Activated CD4-positive, alpha-beta T cell treated with anti-CD3 and anti-CD28 coated beads for 36 hours (primary cell): ENCODE data around the gene KIF26B. TPM values are rescaled to one million over a fixed set of nuclear protein-coding genes. Genes with fewer than 3 reads are reported as not detected.

Source experiments
- ATAC-seq: fragments of 200-7000 bp; cut with Tn5 transposase; one replicate; pipeline ENCODE4 v1.10.0; 2021; ENCODE audit warnings: mild to moderate bottlenecking, moderate library complexity
- CTCF ChIA-PET: fragments of 350-600 bp; sonication (Branson Sonifier 250); formaldehyde crosslinking; loops from one replicate; lab custom pipeline; 2021; ENCODE audit warnings: antibody characterized with exemption; lab: Charles Lee
- POLR2A ChIA-PET: fragments of 350-600 bp; sonication (Branson Sonifier 250); formaldehyde crosslinking; loops from one replicate; lab custom pipeline; 2021; ENCODE audit warnings: antibody characterized with exemption, inconsistent platforms; lab: Charles Lee
- DNase-seq: peaks from one replicate; pipeline ENCODE4 v3.0.0-alpha.2; 2020
- H3K27ac Mint-ChIP-seq: one replicate; pipeline ENCODE4 v1.8.0; 2021; ENCODE audit warnings: mixed read lengths
- H3K27me3 Mint-ChIP-seq: one replicate; pipeline ENCODE4 v1.8.0; 2021; ENCODE audit warnings: mixed read lengths
- H3K36me3 Mint-ChIP-seq: one replicate; pipeline ENCODE4 v1.8.0; 2021; ENCODE audit warnings: low read depth, mixed read lengths
- H3K4me1 Mint-ChIP-seq: one replicate; pipeline ENCODE4 v1.8.0; 2021; ENCODE audit warnings: mixed read lengths
- H3K4me3 Mint-ChIP-seq: one replicate; pipeline ENCODE4 v1.8.0; 2021; ENCODE audit warnings: mild to moderate bottlenecking, moderate library complexity, mixed read lengths
- H3K9me3 Mint-ChIP-seq: one replicate; pipeline ENCODE4 v1.8.0; 2021; ENCODE audit warnings: low read depth, mixed read lengths
- intact Hi-C, 2 experiments: fragments of 100-400 bp; cut with DNase I in 1 of 2; cut with micrococcal nuclease in 1 of 2; formaldehyde crosslinking; loops; one replicate each; pipeline versions ENCODE4 v1.14.2 to v1.15.1; 2022 to 2024; cut with DNase I, micrococcal nuclease
- total RNA-seq, 2 experiments: library from RNA; stranded (reverse); gene quantifications; one replicate each; pipeline ENCODE4 v1.2.3, GENCODE V29; 2021

Gene KIF26B
- total RNA-seq, 2 experiments from 2014 or later = 0.16 to 0.23 TPM

GRCh38 chr1:245247801-245248200, 93.0 kb downstream of the KIF26B start:
- Mint-ChIP-seq H3K4me3 (no peak overlapping the region), H3K36me3 (no peaks in the 10 kb centered on the region), H3K27ac (no peak overlapping the region), H3K4me1 (no peaks in the 10 kb centered on the region), H3K9me3 (no peaks in the 10 kb centered on the region), H3K27me3 (no peaks in the 10 kb centered on the region)
- ChIA-PET POLR2A (no interaction called here), CTCF (no interaction called here)
- intact Hi-C loops = no loop called here
- DNase-seq = no peak
- ATAC-seq = no peak

GRCh38 chr1:245248231-245248731, 93.5 kb downstream of the KIF26B start:
- no peak for DNase-seq
- ChIA-PET CTCF (no interaction called here), POLR2A (no interaction called here)
- no peaks in the 10 kb centered on the region for H3K36me3 Mint-ChIP-seq
- peaks cover under 1% of the 10 kb centered on the region for H3K9me3 Mint-ChIP-seq
- no peaks in the 10 kb centered on the region for H3K27me3 Mint-ChIP-seq
- H3K27ac Mint-ChIP-seq = no peak overlapping the region
- H3K4me1 Mint-ChIP-seq = no peaks in the 10 kb centered on the region
- no peak overlapping the region for H3K4me3 Mint-ChIP-seq
- intact Hi-C loops = no loop called here
- ATAC-seq = no peak

GRCh38 chr1:245255783-245256182, 101.0 kb downstream of the KIF26B start:
- no peak overlapping the region for H3K4me3 Mint-ChIP-seq
- intact Hi-C loops = no loop called here
- no peaks in the 10 kb centered on the region for H3K36me3 Mint-ChIP-seq
- peaks cover 2% of the 10 kb centered on the region for H3K9me3 Mint-ChIP-seq
- H3K27ac Mint-ChIP-seq = no peak overlapping the region
- peaks cover 4% of the 10 kb centered on the region for H3K27me3 Mint-ChIP-seq
- CTCF ChIA-PET = no interaction called here
- DNase-seq = no peak
- H3K4me1 Mint-ChIP-seq = no peaks in the 10 kb centered on the region
- no peak for ATAC-seq
- POLR2A ChIA-PET = no interaction called here

- H3K27ac Mint-ChIP-seq = no peak overlapping the region
- H3K4me1 Mint-ChIP-seq = no peaks in the 10 kb centered on the region
- intact Hi-C loops = no loop called here
- no peak overlapping the region for H3K4me3 Mint-ChIP-seq
- peaks cover 4% of the 10 kb centered on the region for H3K27me3 Mint-ChIP-seq
- ATAC-seq (no peak), DNase-seq (no peak)
- ChIA-PET CTCF (no interaction called here), POLR2A (no interaction called here)
- H3K9me3 Mint-ChIP-seq = peaks cover 2% of the 10 kb centered on the region
- no peaks in the 10 kb centered on the region for H3K36me3 Mint-ChIP-seq
Observed at GRCh38 chr1:245256528-245256927, 101.7 kb downstream of the KIF26B start.

- no peak for DNase-seq
- POLR2A ChIA-PET = no interaction called here
- H3K4me1 Mint-ChIP-seq = no peaks in the 10 kb centered on the region
- no peak overlapping the region for H3K27ac Mint-ChIP-seq
- intact Hi-C loops = no loop called here
- no peak overlapping the region for H3K4me3 Mint-ChIP-seq
- CTCF ChIA-PET = no interaction called here
- H3K36me3 Mint-ChIP-seq = no peaks in the 10 kb centered on the region
- H3K9me3 Mint-ChIP-seq = peaks cover under 1% of the 10 kb centered on the region
- H3K27me3 Mint-ChIP-seq = peaks cover 4% of the 10 kb centered on the region
- no peak for ATAC-seq
Observed at GRCh38 chr1:245258271-245258920, 103.6 kb downstream of the KIF26B start.

GRCh38 chr1:245260110-245260882, 105.5 kb downstream of the KIF26B start:
- ChIA-PET POLR2A (no interaction called here), CTCF (interaction anchor here (0.7 kb wide), 1 partner anchor 1750 kb away, joined by 3 read pairs; no protein-coding TSS in a partner anchor)
- no peaks in the 10 kb centered on the region for H3K9me3 Mint-ChIP-seq
- no peaks in the 10 kb centered on the region for H3K4me1 Mint-ChIP-seq
- peaks cover 4% of the 10 kb centered on the region for H3K27me3 Mint-ChIP-seq
- ATAC-seq (no peak), DNase-seq (no peak)
- intact Hi-C loops = no loop called here
- H3K4me3 Mint-ChIP-seq = no peak overlapping the region
- no peak overlapping the region for H3K27ac Mint-ChIP-seq
- H3K36me3 Mint-ChIP-seq = no peaks in the 10 kb centered on the region

GRCh38 chr1:245260883-245261282, 106.1 kb downstream of the KIF26B start:
- DNase-seq = no peak
- Mint-ChIP-seq H3K9me3 (no peaks in the 10 kb centered on the region), H3K4me1 (no peaks in the 10 kb centered on the region), H3K27me3 (peaks cover 4% of the 10 kb centered on the region), H3K4me3 (no peak overlapping the region), H3K27ac (no peak overlapping the region), H3K36me3 (no peaks in the 10 kb centered on the region)
- POLR2A ChIA-PET = no interaction called here
- intact Hi-C loops = no loop called here
- ATAC-seq = no peak
- CTCF ChIA-PET = interaction anchor here (0.5 kb wide), 1 partner anchor 64 kb away, joined by 3 read pairs; no protein-coding TSS in a partner anchor

GRCh38 chr1:245261786-245262185, 107.0 kb downstream of the KIF26B start:
- intact Hi-C loops = no loop called here
- CTCF ChIA-PET = no interaction called here
- Mint-ChIP-seq H3K4me3 (no peak overlapping the region), H3K36me3 (no peaks in the 10 kb centered on the region), H3K4me1 (no peaks in the 10 kb centered on the region), H3K27me3 (peaks cover 4% of the 10 kb centered on the region), H3K27ac (no peak overlapping the region), H3K9me3 (no peaks in the 10 kb centered on the region)
- DNase-seq (no peak), ATAC-seq (no peak)
- POLR2A ChIA-PET = no interaction called here

GRCh38 chr1:245263529-245264095, 108.8 kb downstream of the KIF26B start:
- H3K4me1 Mint-ChIP-seq = no peaks in the 10 kb centered on the region
- intact Hi-C loops = no loop called here
- H3K27me3 Mint-ChIP-seq = no peaks in the 10 kb centered on the region
- no peaks in the 10 kb centered on the region for H3K36me3 Mint-ChIP-seq
- no peak for ATAC-seq
- DNase-seq = no peak
- H3K9me3 Mint-ChIP-seq = no peaks in the 10 kb centered on the region
- H3K4me3 Mint-ChIP-seq = no peak overlapping the region
- CTCF ChIA-PET = no interaction called here
- H3K27ac Mint-ChIP-seq = no peak overlapping the region
- POLR2A ChIA-PET = no interaction called here

- DNase-seq = no peak
- intact Hi-C loops = no loop called here
- ChIA-PET CTCF (no interaction called here), POLR2A (no interaction called here)
- H3K4me3 Mint-ChIP-seq = no peak overlapping the region
- H3K4me1 Mint-ChIP-seq = no peaks in the 10 kb centered on the region
- no peaks in the 10 kb centered on the region for H3K9me3 Mint-ChIP-seq
- no peak for ATAC-seq
- H3K27ac Mint-ChIP-seq = no peak overlapping the region
- no peaks in the 10 kb centered on the region for H3K27me3 Mint-ChIP-seq
- no peaks in the 10 kb centered on the region for H3K36me3 Mint-ChIP-seq
Observed at GRCh38 chr1:245264226-245264625, 109.4 kb downstream of the KIF26B start.

GRCh38 chr1:245266105-245266504, 111.3 kb downstream of the KIF26B start:
- CTCF ChIA-PET = no interaction called here
- no peak overlapping the region for H3K27ac Mint-ChIP-seq
- no peak for ATAC-seq
- no peaks in the 10 kb centered on the region for H3K9me3 Mint-ChIP-seq
- H3K36me3 Mint-ChIP-seq = no peaks in the 10 kb centered on the region
- no peaks in the 10 kb centered on the region for H3K4me1 Mint-ChIP-seq
- DNase-seq = no peak
- POLR2A ChIA-PET = no interaction called here
- intact Hi-C loops = no loop called here
- no peak overlapping the region for H3K4me3 Mint-ChIP-seq
- peaks cover 6% of the 10 kb centered on the region for H3K27me3 Mint-ChIP-seq

- DNase-seq = no peak
- Mint-ChIP-seq H3K4me1 (no peaks in the 10 kb centered on the region), H3K36me3 (no peaks in the 10 kb centered on the region), H3K9me3 (no peaks in the 10 kb centered on the region), H3K27me3 (peaks cover 6% of the 10 kb centered on the region), H3K4me3 (no peak overlapping the region), H3K27ac (no peak overlapping the region)
- no peak for ATAC-seq
- intact Hi-C loops = no loop called here
- POLR2A ChIA-PET = no interaction called here
- CTCF ChIA-PET = no interaction called here
Observed at GRCh38 chr1:245270063-245270462, 115.3 kb downstream of the KIF26B start.
